K562 (cell line): Measurements from ENCODE around the gene BRAF. TPM values are rescaled to one million over a fixed set of nuclear protein-coding genes. Genes with fewer than 3 reads are reported as not detected.

Source experiments
- ATAC-seq: fragments of 200-7000 bp; cut with Tn5 transposase; 3 replicates; pipeline ENCODE4 v1.9.1; 2020; ENCODE audit warnings: moderate library complexity
- BruUV-seq: library from RNA; stranded (reverse); fragments of 400-500 nt; replicated peaks from 2 replicates; lab custom pipeline; 2021; lab: Mats Ljungman, UMichigan
- CTCF ChIA-PET: fragments of 300-600 bp; formaldehyde crosslinking; extraction: SDS; loops from one replicate; lab custom pipeline; 2021; ENCODE audit warnings: low intra/inter-chr PET ratio; lab: Yijun Ruan, JAX
- POLR2A ChIA-PET: fragments of 300-600, 350-650 bp; sonication (Branson Sonifier 250); formaldehyde crosslinking; extraction: SDS; loops from one replicate; lab custom pipeline; 2021; ENCODE audit warnings: antibody characterized with exemption, inconsistent platforms; lab: Yijun Ruan, JAX
- DNase-seq, 4 experiments: peaks; one replicate each; pipeline versions ENCODE4 v3.0.0 to v3.0.0-alpha.2; 2011 to 2018; ENCODE audit warnings: low spot score in 3 of 4, mixed read lengths in 3 of 4; ENCODE audit errors: extremely low read depth in 1 of 4
- FAIRE-seq: peaks from 2 replicates; lab custom pipeline; 2011; peaks lifted over from hg19 to GRCh38; lab: Jason Lieb, UNC
- H2AFZ ChIP-seq: 2 replicates; pipeline ENCODE4 v1.6.0; 2011; ENCODE audit warnings: low read depth, low read length, control low read depth, inconsistent platforms
- H3K27ac ChIP-seq: fragments of 200-600 bp; 3 replicates; pipeline ENCODE4 v1.8.0; 2011; ENCODE audit warnings: low read depth, mild to moderate bottlenecking, control low read depth, inconsistent platforms, low read length, moderate library complexity, mixed read lengths; ENCODE audit errors: extremely low read depth
- H3K27me3 ChIP-seq, 2 experiments: fragments of 300-600 bp in 1 of 2; 2 replicates in 1 of 2; 3 replicates in 1 of 2; pipeline versions ENCODE4 v1.6.0 to v1.8.0; 2011; ENCODE audit warnings: inconsistent platforms in 2 of 2, low read length in 2 of 2, mild to moderate bottlenecking in 1 of 2, mixed read lengths in 1 of 2, moderate library complexity in 1 of 2; ENCODE audit not compliant: control insufficient read depth in 2 of 2, insufficient read depth in 2 of 2
- H3K36me3 ChIP-seq: fragments of 300-600 bp; 3 replicates; pipeline ENCODE4 v1.8.0; 2011; ENCODE audit warnings: mild to moderate bottlenecking, low read length, inconsistent platforms; ENCODE audit not compliant: control insufficient read depth, insufficient read depth
- H3K4me1 ChIP-seq, 2 experiments: fragments of 200-600 bp in 1 of 2; replicated peaks in 1 of 2; 2 replicates in 1 of 2; 3 replicates in 1 of 2; pipeline versions ENCODE4 v1.5.1 to v1.8.0; 2011; ENCODE audit warnings: inconsistent platforms in 2 of 2, low read length in 2 of 2, mild to moderate bottlenecking in 1 of 2, mixed read lengths in 1 of 2, moderate library complexity in 1 of 2; ENCODE audit not compliant: control insufficient read depth in 2 of 2, insufficient read depth in 2 of 2
- H3K4me2 ChIP-seq: 2 replicates; pipeline ENCODE4 v1.6.1; 2011; ENCODE audit warnings: low read length, control low read depth, inconsistent platforms, mixed read lengths; ENCODE audit not compliant: insufficient read depth
- H3K4me3 ChIP-seq: fragments of 200-600 bp; sonication (generic), shearing (Covaris generic); 2 replicates; pipeline ENCODE4 v1.5.1; 2016; ENCODE audit warnings: control low read depth, inconsistent platforms
- H3K79me2 ChIP-seq: fragments of 200-600 bp; 3 replicates; pipeline ENCODE4 v1.8.0; 2011; ENCODE audit warnings: low read length, inconsistent platforms; ENCODE audit not compliant: control insufficient read depth, insufficient read depth
- H3K9ac ChIP-seq, 2 experiments: 2 replicates each; pipeline versions ENCODE4 v1.6.0 to v1.6.1; 2011; ENCODE audit warnings: low read depth in 2 of 2, low read length in 2 of 2, control low read depth in 1 of 2, inconsistent platforms in 1 of 2, mild to moderate bottlenecking in 1 of 2, mixed read lengths in 1 of 2; ENCODE audit not compliant: insufficient read depth in 1 of 2
- H3K9me1 ChIP-seq: one replicate; pipeline ENCODE4 v1.6.0; 2011; ENCODE audit warnings: inconsistent platforms, mild to moderate bottlenecking, low read length, moderate library complexity; ENCODE audit not compliant: control insufficient read depth, insufficient read depth
- H3K9me3 ChIP-seq: replicated peaks from 2 replicates; pipeline ENCODE4 v1.5.1; 2011; ENCODE audit warnings: low read depth, low read length, inconsistent platforms; ENCODE audit not compliant: control insufficient read depth, insufficient read depth
- H4K20me1 ChIP-seq: replicated peaks from 2 replicates; pipeline ENCODE4 v1.6.1; 2011; ENCODE audit warnings: low read length, inconsistent platforms, mixed read lengths; ENCODE audit not compliant: control insufficient read depth, insufficient read depth
- NFIC ChIP-seq: fragments of 450-650 bp; IDR thresholded peaks from 2 replicates; pipeline ENCODE4 v1.6.1; 2017; ENCODE audit warnings: mild to moderate bottlenecking, inconsistent platforms
- ZNF436 ChIP-seq: fragments of 250-450, 450-650 bp; sonication (Bioruptor Pico); formaldehyde crosslinking; IDR thresholded peaks from 2 replicates; pipeline ENCODE4 v1.7.0; 2020; ENCODE audit warnings: mild to moderate bottlenecking
- WGBS: fragments of 100-300 bp; shearing (Covaris generic); methylation state at CpG from one replicate; pipeline ENCODE4 v1.1.6; 2016; ENCODE audit warnings: low coverage, mixed read lengths; ENCODE audit not compliant: insufficient coverage; ENCODE audit errors: missing lambda C conversion rate; 5-methylcytosine and 5-hydroxymethylcytosine counted together
- in situ Hi-C: fragments of 300-500 bp; cut with MboI; formaldehyde crosslinking; loops from 4 replicates; pipeline ENCODE4 v1.15.0; 2018; ENCODE audit warnings: inconsistent platforms, mixed read lengths
- intact Hi-C: fragments of 100-400 bp; cut with micrococcal nuclease; formaldehyde crosslinking; loops from 2 replicates; pipeline ENCODE4 v1.14.2; 2022
- polyA plus RNA-seq, 8 experiments: library from polyadenylated mRNA; depleted of rRNA in 4 of 8; stranded (reverse) in 5 of 8; unstranded in 3 of 8; fragments of >200 nt; fragmentation: Nextera tagmentation in 2 of 8; fragmentation: Illumina TruSeq in 1 of 8; extraction: Ambion mirVana in 2 of 8; extraction: Trizol in 1 of 8; gene quantifications; 2 replicates each; pipeline versions ENCODE4 v1.2.1 to v1.2.3, GENCODE V29; 2011 to 2014; ENCODE audit warnings: inconsistent platforms in 1 of 8, missing spikeins in 1 of 8
- total RNA-seq, 7 experiments: library from RNA; depleted of rRNA in 6 of 7; stranded (reverse); fragments of >200 nt in 6 of 7; fragmentation: Illumina TruSeq in 2 of 7; extraction: Trizol in 2 of 7; gene quantifications; 2 replicates each; pipeline versions ENCODE4 v1.2.1 to v1.2.3, GENCODE V29; 2011 to 2021; ENCODE audit warnings: low replicate concordance in 1 of 7
- TF ChIP-seq, protein P1 (sequence below), 2 experiments: fragments of 450-650 bp in 1 of 2; sonication (generic) in 1 of 2; formaldehyde crosslinking in 1 of 2; IDR thresholded peaks; 2 replicates each; pipeline versions ENCODE4 v1.7.1 to v1.9.0; 2016 to 2022; ENCODE audit warnings: inconsistent platforms in 1 of 2, mild to moderate bottlenecking in 1 of 2, missing genetic modification reagents in 1 of 2

Gene BRAF
- total and polyA plus RNA-seq, 9 of the 15 experiments (the other 6 are each of a cell fraction or from before 2014, with no cell fraction given): 3.6 to 38.3 (median 21.9) TPM

DNA sequence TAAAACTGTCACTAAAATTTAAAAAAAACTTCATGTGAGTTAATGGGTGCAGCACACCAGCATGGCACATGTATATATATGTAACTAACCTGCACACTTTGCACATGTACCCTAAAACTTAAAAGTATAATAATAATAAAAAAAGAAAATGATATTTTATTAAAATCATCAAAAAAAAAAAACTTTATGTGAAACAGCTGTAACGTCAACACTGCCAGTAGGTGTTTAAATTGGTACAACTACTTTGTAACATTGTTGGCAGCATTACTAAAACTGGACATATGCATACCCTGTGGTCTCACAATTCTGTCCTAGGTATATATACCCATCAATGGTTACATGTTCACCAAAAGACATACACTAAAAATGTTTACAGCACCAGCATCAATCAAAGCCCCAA, 146.2 kb downstream of the BRAF start:
- TF ChIP-seq, protein P1, sequence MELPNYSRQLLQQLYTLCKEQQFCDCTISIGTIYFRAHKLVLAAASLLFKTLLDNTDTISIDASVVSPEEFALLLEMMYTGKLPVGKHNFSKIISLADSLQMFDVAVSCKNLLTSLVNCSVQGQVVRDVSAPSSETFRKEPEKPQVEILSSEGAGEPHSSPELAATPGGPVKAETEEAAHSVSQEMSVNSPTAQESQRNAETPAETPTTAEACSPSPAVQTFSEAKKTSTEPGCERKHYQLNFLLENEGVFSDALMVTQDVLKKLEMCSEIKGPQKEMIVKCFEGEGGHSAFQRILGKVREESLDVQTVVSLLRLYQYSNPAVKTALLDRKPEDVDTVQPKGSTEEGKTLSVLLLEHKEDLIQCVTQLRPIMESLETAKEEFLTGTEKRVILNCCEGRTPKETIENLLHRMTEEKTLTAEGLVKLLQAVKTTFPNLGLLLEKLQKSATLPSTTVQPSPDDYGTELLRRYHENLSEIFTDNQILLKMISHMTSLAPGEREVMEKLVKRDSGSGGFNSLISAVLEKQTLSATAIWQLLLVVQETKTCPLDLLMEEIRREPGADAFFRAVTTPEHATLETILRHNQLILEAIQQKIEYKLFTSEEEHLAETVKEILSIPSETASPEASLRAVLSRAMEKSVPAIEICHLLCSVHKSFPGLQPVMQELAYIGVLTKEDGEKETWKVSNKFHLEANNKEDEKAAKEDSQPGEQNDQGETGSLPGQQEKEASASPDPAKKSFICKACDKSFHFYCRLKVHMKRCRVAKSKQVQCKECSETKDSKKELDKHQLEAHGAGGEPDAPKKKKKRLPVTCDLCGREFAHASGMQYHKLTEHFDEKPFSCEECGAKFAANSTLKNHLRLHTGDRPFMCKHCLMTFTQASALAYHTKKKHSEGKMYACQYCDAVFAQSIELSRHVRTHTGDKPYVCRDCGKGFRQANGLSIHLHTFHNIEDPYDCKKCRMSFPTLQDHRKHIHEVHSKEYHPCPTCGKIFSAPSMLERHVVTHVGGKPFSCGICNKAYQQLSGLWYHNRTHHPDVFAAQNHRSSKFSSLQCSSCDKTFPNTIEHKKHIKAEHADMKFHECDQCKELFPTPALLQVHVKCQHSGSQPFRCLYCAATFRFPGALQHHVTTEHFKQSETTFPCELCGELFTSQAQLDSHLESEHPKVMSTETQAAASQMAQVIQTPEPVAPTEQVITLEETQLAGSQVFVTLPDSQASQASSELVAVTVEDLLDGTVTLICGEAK (IDR thresholded peaks at IDR 0.05): peak; percentile 77
- TF ChIP-seq, protein P1 (CRISPR knock-in tag; IDR thresholded peaks at IDR 0.05): peak; percentile 62; the same call in 1 of the 2 replicates
- peak; percentile 21; the same call in 1 of the 2 replicates for TF ChIP-seq NFIC
- TF ChIP-seq ZNF436 (CRISPR knock-in tag): no peak
- Histone ChIP-seq H3K27me3 (no peaks in the 10 kb centered on the region), H3K9me1 (no peaks in the 10 kb centered on the region), H3K27ac (no peak overlapping the region), H4K20me1 (no peaks in the 10 kb centered on the region), H3K36me3 (peaks cover 60% of the 10 kb centered on the region), H3K9me3 (no peaks in the 10 kb centered on the region), H3K4me1 (no peaks in the 10 kb centered on the region), H3K4me3 (no peak overlapping the region), H3K4me2 (no peak overlapping the region), H3K79me2 (no peaks in the 10 kb centered on the region), H3K9ac (no peak overlapping the region), H2AFZ (no peak overlapping the region)
- FAIRE-seq: no peak
- 91% methylated on average over 1 of the region's 1 CpG for WGBS
- intact Hi-C loops: no loop called here
- BruUV-seq: no TSS peak
- in situ Hi-C loops: no loop called here
- POLR2A ChIA-PET: interaction anchor here (1.0 kb wide), 1 partner anchor 11 kb away, joined by 3 read pairs; no protein-coding TSS in a partner anchor
- ATAC-seq: no peak
- DNase-seq: no peak
- CTCF ChIA-PET: no interaction called here
